Ishikawa (cell line): ENCODE data around the gene DKK3.

Experiments used
- CREB1 ChIP-seq: IDR thresholded peaks from 2 replicates; pipeline ENCODE4 v1.6.1; 2012; ENCODE audit warnings: low read depth
- EGR1 ChIP-seq: IDR thresholded peaks from 2 replicates; pipeline ENCODE4 v1.6.1; 2012
- EP300 ChIP-seq: IDR thresholded peaks from 2 replicates; pipeline ENCODE4 v1.6.1; 2012; ENCODE audit warnings: borderline replicate concordance
- FOXM1 ChIP-seq: IDR thresholded peaks from 2 replicates; pipeline ENCODE4 v1.6.1; 2012; ENCODE audit warnings: low read depth, borderline replicate concordance
- TAF1 ChIP-seq: IDR thresholded peaks from 2 replicates; pipeline ENCODE4 v1.6.1; 2012; ENCODE audit warnings: low read depth, mild to moderate bottlenecking

DNA sequence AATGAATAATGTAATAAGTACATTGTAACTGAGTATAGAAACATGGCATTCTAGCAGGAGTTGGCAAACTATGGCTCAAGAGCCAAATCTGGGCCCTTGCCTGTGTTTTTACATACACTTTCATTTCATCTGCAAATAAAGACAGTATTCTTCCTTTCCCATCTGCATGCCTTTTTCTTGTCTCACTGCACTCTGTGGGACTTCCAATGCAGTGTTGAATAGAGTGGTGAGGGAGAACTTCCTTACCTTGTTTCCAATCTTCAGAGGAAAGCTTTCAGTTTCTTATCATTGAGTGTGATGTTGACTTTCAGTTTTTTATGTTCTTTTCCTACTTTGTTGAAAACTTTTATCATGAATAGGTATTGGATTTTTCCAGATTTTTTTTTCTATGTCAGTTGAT is 84.6 kb downstream of the DKK3 start:
- TF ChIP-seq EGR1 (no peak), TAF1 (no peak), EP300 (no peak), CREB1 (no peak), FOXM1 (no peak)
